Fibroblast of lung (primary cell): ENCODE results near the gene SUGCT.

Experiments used
- CTCF ChIP-seq, 2 donors: IDR thresholded peaks in 1 of 2; conservative IDR thresholded peaks in 1 of 2; 1 replicate in 1 of 2; 2 replicates in 1 of 2; pipeline ENCODE4 v1.5.1; 2011 to 2012; ENCODE audit warnings: low read length in 2 of 2, control low read depth in 1 of 2, inconsistent platforms in 1 of 2, low read depth in 1 of 2, mild to moderate bottlenecking in 1 of 2
- EZH2 ChIP-seq: IDR thresholded peaks from 2 replicates; pipeline ENCODE4 v1.5.1; 2012; ENCODE audit warnings: low read length, control low read depth, mild to moderate bottlenecking; ENCODE audit errors: missing control alignments

GRCh38 chr7:40439686-40440085 is 304.9 kb downstream of the SUGCT start:
- TF ChIP-seq CTCF (conservative IDR thresholded peaks at IDR 0.05 in 1 of 2, IDR thresholded peaks at IDR 0.05 in 1 of 2; ENCODE audit: low read depth in 1 of 2, low read length in 2 of 2), result no peak
- TF ChIP-seq EZH2, result no peak
